Measurements from ENCODE around the gene RCOR3. TPM values are rescaled to one million over a fixed set of nuclear protein-coding genes. Genes with fewer than 3 reads are reported as not detected.

Gene RCOR3
- total RNA-seq, 4 donors from 2014 or later = 52.2 to 77.6 (median 72.1) TPM

- Histone ChIP-seq H3K36me3 (peaks cover 0 to 15% (median 5%) of the 10 kb centered on the region in 4 donors), H3K4me1 (peaks cover 0 to 4% (median 0%) of the 10 kb centered on the region in 4 donors), H3K27me3 (no peaks in the 10 kb centered on the region), H3K27ac (no peak overlapping the region), H3K9me3 (no peaks in the 10 kb centered on the region), H3K4me3 (no peak overlapping the region)
- WGBS, 2 donors (ENCODE audit: low coverage in 1 of 2) = 67 to 73% methylated on average over 3 to 5 of the region's 5 CpGs
- no peak for DNase-seq
- TF ChIP-seq EP300 (IDR thresholded peaks at IDR 0.05; ENCODE audit: low read depth) (no peak), CTCF (IDR thresholded peaks at IDR 0.05) (no peak), POLR2A (IDR thresholded peaks at IDR 0.05) (no peak), POLR2AphosphoS5 (IDR thresholded peaks at IDR 0.05) (no peak)
- intact Hi-C loops (cut with DNase I; ENCODE audit: low total_unique reads) (no loop called here), in situ Hi-C loops (cut with MboI; ENCODE audit: low pct_ligation_motif_present in 1 of 4, low pct_unique_long_range_greater_than_20kb in 1 of 4, low sequenced_read_pairs in 3 of 4) (no loop called here)
Measured at GRCh38 chr1:211356723-211357407, 97.7 kb downstream of the RCOR3 start.

- no peaks in the 10 kb centered on the region for H3K27me3 ChIP-seq
- DNase-seq = no peak
- intact Hi-C loops (cut with DNase I; ENCODE audit: low total_unique reads) (no loop called here), in situ Hi-C loops (cut with MboI; ENCODE audit: low pct_ligation_motif_present in 1 of 4, low pct_unique_long_range_greater_than_20kb in 1 of 4, low sequenced_read_pairs in 3 of 4) (no loop called here)
- no peaks in the 10 kb centered on the region for H3K4me1 ChIP-seq
- no peaks in the 10 kb centered on the region for H3K9me3 ChIP-seq
- no peak for TF ChIP-seq CTCF (IDR thresholded peaks at IDR 0.05)
- no peak for TF ChIP-seq POLR2A (IDR thresholded peaks at IDR 0.05)
- no peak for TF ChIP-seq EP300 (IDR thresholded peaks at IDR 0.05; ENCODE audit: low read depth)
- TF ChIP-seq POLR2AphosphoS5 (IDR thresholded peaks at IDR 0.05) = no peak
- H3K27ac ChIP-seq = no peak overlapping the region
- H3K36me3 ChIP-seq = peaks cover 0 to 24% (median 5%) of the 10 kb centered on the region in 4 donors
- H3K4me3 ChIP-seq = no peak overlapping the region
- WGBS, 2 donors (ENCODE audit: low coverage in 1 of 2) = 97 to 100% methylated on average over 1 of the region's 1 CpG
Measured at GRCh38 chr1:211358685-211359084, 99.5 kb downstream of the RCOR3 start.

- intact Hi-C loops (cut with DNase I; ENCODE audit: low total_unique reads) (no loop called here), in situ Hi-C loops (cut with MboI; ENCODE audit: low pct_ligation_motif_present in 1 of 4, low pct_unique_long_range_greater_than_20kb in 1 of 4, low sequenced_read_pairs in 3 of 4) (no loop called here)
- Histone ChIP-seq H3K9me3 (no peaks in the 10 kb centered on the region), H3K4me3 (no peak overlapping the region), H3K27me3 (no peaks in the 10 kb centered on the region), H3K4me1 (no peaks in the 10 kb centered on the region), H3K36me3 (peaks cover 0 to 24% (median 5%) of the 10 kb centered on the region in 4 donors), H3K27ac (no peak overlapping the region)
- WGBS, 2 donors (ENCODE audit: low coverage in 1 of 2) = 85% methylated on average over 3 of the region's 3 CpGs; no CpG with 5 or more reads in 1 of the 2 donors
- TF ChIP-seq EP300 (IDR thresholded peaks at IDR 0.05; ENCODE audit: low read depth) = no peak
- no peak for TF ChIP-seq POLR2AphosphoS5 (IDR thresholded peaks at IDR 0.05)
- TF ChIP-seq POLR2A (IDR thresholded peaks at IDR 0.05) = no peak
- TF ChIP-seq CTCF (IDR thresholded peaks at IDR 0.05) = no peak
- no peak for DNase-seq
Measured at GRCh38 chr1:211359876-211360275, 100.7 kb downstream of the RCOR3 start.

GRCh38 chr1:211361202-211361601 is 102.0 kb downstream of the RCOR3 start:
- DNase-seq = no peak
- Histone ChIP-seq H3K4me1 (no peaks in the 10 kb centered on the region), H3K36me3 (peaks cover 0 to 30% (median 6%) of the 10 kb centered on the region in 4 donors), H3K9me3 (no peaks in the 10 kb centered on the region), H3K4me3 (no peak overlapping the region), H3K27ac (no peak overlapping the region), H3K27me3 (no peaks in the 10 kb centered on the region)
- intact Hi-C loops (cut with DNase I; ENCODE audit: low total_unique reads) (no loop called here), in situ Hi-C loops (cut with MboI; ENCODE audit: low pct_ligation_motif_present in 1 of 4, low pct_unique_long_range_greater_than_20kb in 1 of 4, low sequenced_read_pairs in 3 of 4) (no loop called here)
- WGBS, 2 donors (ENCODE audit: low coverage in 1 of 2) = 79 to 86% methylated on average over 1 of the region's 1 CpG
- no peak for TF ChIP-seq EP300 (IDR thresholded peaks at IDR 0.05; ENCODE audit: low read depth)
- no peak for TF ChIP-seq POLR2A (IDR thresholded peaks at IDR 0.05)
- no peak for TF ChIP-seq CTCF (IDR thresholded peaks at IDR 0.05)
- TF ChIP-seq POLR2AphosphoS5 (IDR thresholded peaks at IDR 0.05) = no peak

Other genes with a start within 250 kb of the RCOR3 start
- 1 to 10 TPM in 3 of 4 donors, under 1 TPM in 1; 0.55 to 9.4 (median 2.2) TPM for gene KCNH1, start 125.2 kb upstream of the RCOR3 start, total RNA-seq
- gene TRAF5, start 67.5 kb downstream of the RCOR3 start, total RNA-seq = 10 to 100 TPM; 10.5 to 30.5 (median 17.0) TPM
- not detected for gene RD3, start 232.8 kb downstream of the RCOR3 start, total RNA-seq